Coronary artery (tissue), 2 donors: ENCODE data around the gene HIRA.

Experiments used
- DNase-seq: peaks from one replicate; pipeline ENCODE4 v3.0.0-alpha.2; 2017; ENCODE audit warnings: low spot score
- H3K27ac ChIP-seq, 2 donors: fragments of 200-600 bp; sonication (generic); one replicate each; pipeline ENCODE4 v1.5.1; 2016 to 2019
- H3K4me3 ChIP-seq: fragments of 200-600 bp; sonication (generic); 2 replicates; pipeline ENCODE4 v1.5.1; 2016; ENCODE audit warnings: mild to moderate bottlenecking, moderate library complexity
- TF ChIP-seq, protein P1 (sequence below): fragments of 200-600 bp; sonication (generic); IDR thresholded peaks from one replicate; pipeline ENCODE4 v1.5.1; 2019; ENCODE audit warnings: antibody characterized with exemption

Gene HIRA

GRCh38 chr22:19382240-19382639 is 49.3 kb downstream of the HIRA start:
- TF ChIP-seq, protein P1, sequence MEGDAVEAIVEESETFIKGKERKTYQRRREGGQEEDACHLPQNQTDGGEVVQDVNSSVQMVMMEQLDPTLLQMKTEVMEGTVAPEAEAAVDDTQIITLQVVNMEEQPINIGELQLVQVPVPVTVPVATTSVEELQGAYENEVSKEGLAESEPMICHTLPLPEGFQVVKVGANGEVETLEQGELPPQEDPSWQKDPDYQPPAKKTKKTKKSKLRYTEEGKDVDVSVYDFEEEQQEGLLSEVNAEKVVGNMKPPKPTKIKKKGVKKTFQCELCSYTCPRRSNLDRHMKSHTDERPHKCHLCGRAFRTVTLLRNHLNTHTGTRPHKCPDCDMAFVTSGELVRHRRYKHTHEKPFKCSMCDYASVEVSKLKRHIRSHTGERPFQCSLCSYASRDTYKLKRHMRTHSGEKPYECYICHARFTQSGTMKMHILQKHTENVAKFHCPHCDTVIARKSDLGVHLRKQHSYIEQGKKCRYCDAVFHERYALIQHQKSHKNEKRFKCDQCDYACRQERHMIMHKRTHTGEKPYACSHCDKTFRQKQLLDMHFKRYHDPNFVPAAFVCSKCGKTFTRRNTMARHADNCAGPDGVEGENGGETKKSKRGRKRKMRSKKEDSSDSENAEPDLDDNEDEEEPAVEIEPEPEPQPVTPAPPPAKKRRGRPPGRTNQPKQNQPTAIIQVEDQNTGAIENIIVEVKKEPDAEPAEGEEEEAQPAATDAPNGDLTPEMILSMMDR: no peak
- peak; percentile 40 for DNase-seq
- H3K4me3 ChIP-seq: no peak overlapping the region
- no peak overlapping the region for H3K27ac ChIP-seq

DNA sequence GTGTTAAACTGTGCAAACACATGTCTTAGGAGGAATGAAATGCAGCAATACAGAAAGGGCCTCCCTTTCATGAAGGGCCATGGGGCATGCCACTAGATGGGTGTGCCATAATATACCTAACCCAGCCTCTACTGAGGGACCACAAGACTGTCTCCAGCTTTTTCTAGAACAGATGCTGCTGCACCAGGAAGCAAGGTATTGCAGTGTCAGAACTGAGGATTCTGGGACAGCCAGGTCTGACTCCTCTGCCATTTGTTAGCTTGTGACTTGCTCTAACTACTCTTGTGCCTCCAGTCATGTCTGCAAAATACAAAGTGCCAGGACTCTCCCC is 53.2 kb downstream of the HIRA start:
- DNase-seq: peak; percentile 38
- H3K4me3 ChIP-seq: no peak overlapping the region
- TF ChIP-seq, protein P1: no peak
- H3K27ac ChIP-seq: no peak overlapping the region

GRCh38 chr22:19377565-19378343 is 53.8 kb downstream of the HIRA start:
- Histone ChIP-seq H3K4me3 (no peak overlapping the region), H3K27ac (no peak overlapping the region)
- TF ChIP-seq, protein P1: no peak
- peak; percentile 19 for DNase-seq

GRCh38 chr22:19376971-19377370 is 54.6 kb downstream of the HIRA start:
- no peak overlapping the region for H3K27ac ChIP-seq
- DNase-seq: peak; percentile 54
- TF ChIP-seq, protein P1: no peak
- H3K4me3 ChIP-seq: no peak overlapping the region

DNA sequence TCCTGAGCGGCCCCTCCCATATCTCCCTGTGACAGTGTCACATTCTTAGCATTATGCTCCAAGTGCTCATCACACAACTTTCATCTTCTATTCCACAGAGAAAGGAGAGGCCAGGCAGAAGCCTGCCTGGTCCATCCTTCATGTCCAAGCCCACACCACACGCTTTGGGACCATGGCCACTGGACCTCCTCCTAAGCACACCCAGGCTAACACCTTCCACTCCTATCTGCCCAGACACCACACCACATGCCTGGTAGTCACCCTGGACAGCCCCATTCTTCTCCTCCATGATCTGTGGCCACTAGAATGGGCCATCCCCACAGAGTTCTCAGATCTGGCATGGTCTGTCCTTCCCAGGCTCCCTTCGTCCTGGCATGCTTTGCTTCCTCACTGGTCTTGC is 55.3 kb downstream of the HIRA start:
- H3K4me3 ChIP-seq: no peak overlapping the region
- H3K27ac ChIP-seq: no peak overlapping the region
- TF ChIP-seq, protein P1: no peak
- peak; percentile 43 for DNase-seq

GRCh38 chr22:19375435-19375834 is 56.1 kb downstream of the HIRA start:
- Histone ChIP-seq H3K27ac (no peak overlapping the region), H3K4me3 (no peak overlapping the region)
- TF ChIP-seq, protein P1: no peak
- DNase-seq: peak; percentile 40

DNA sequence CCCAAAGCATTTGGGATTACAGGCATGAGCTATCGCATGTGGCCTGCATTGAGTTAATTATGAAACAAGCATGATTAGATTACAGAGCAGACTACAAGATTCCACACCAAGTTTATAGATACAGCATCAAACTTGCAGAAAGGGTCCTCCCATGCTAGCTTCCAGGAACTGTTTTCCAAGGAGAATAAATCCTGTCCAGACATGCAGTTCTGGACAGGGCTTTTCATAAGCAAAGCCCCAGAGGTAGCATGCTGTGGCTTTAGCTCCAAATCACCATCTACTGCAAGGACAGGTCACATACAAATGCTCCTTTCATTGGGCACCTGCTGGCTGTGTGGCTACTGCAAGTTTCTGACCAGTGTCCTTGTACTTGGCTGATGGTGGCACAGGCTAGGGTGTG is 57.1 kb downstream of the HIRA start:
- TF ChIP-seq, protein P1: no peak
- Histone ChIP-seq H3K4me3 (no peak overlapping the region), H3K27ac (no peak overlapping the region)
- no peak for DNase-seq
